HG03520 (cell line): ENCODE data around the gene APCS.

Experiments
- ATAC-seq: cut with Tn5 transposase; IDR thresholded peaks from one replicate; pipeline ENCODE4 v1.9.1; 2021; ENCODE audit warnings: mild to moderate bottlenecking, moderate library complexity; ENCODE audit not compliant: unreplicated experiment

APCS gene

GRCh38 chr1:159587461-159587951, at the start of gene APCS:
TSS of gene APCS (plus strand) at chr1:159587826. CDS start at chr1:159587922, 96 bp downstream.
- ATAC-seq = no peak

- no peak for ATAC-seq
These were observed 39.5 kb upstream of the APCS start for GRCh38 chr1:159548126-159548525.

GRCh38 chr1:159554261-159554660, 33.4 kb upstream of the APCS start:
- no peak for ATAC-seq

GRCh38 chr1:159554696-159555095, 32.9 kb upstream of the APCS start:
- ATAC-seq = no peak

GRCh38 chr1:159556931-159557369, 30.7 kb upstream of the APCS start:
- no peak for ATAC-seq

GRCh38 chr1:159560599-159560998, 27.0 kb upstream of the APCS start:
- no peak for ATAC-seq

- no peak for ATAC-seq
These were observed 26.1 kb upstream of the APCS start for GRCh38 chr1:159561497-159561896.

GRCh38 chr1:159562680-159563079, 24.9 kb upstream of the APCS start:
- no peak for ATAC-seq

GRCh38 chr1:159577446-159577845, 10.2 kb upstream of the APCS start:
- ATAC-seq = no peak

GRCh38 chr1:159580340-159580739, 7.3 kb upstream of the APCS start:
- no peak for ATAC-seq

- no peak for ATAC-seq
These were observed 6.2 kb upstream of the APCS start for GRCh38 chr1:159581422-159581821.

GRCh38 chr1:159584536-159584935, 3.1 kb upstream of the APCS start:
- no peak for ATAC-seq

- ATAC-seq = no peak
These were observed 4.4 kb downstream of the APCS start for GRCh38 chr1:159591981-159592380.

- ATAC-seq = no peak
These were observed 7.2 kb downstream of the APCS start for GRCh38 chr1:159594625-159595405.

- ATAC-seq = no peak
These were observed 10.6 kb downstream of the APCS start for GRCh38 chr1:159598196-159598595.

GRCh38 chr1:159600894-159601293, 13.3 kb downstream of the APCS start:
- no peak for ATAC-seq

- no peak for ATAC-seq
These were observed 14.9 kb downstream of the APCS start for GRCh38 chr1:159602501-159602999.

GRCh38 chr1:159612211-159612885, 24.7 kb downstream of the APCS start:
- ATAC-seq = no peak

GRCh38 chr1:159632922-159633321, 45.3 kb downstream of the APCS start:
- ATAC-seq = no peak
